ENCODE measurements around the gene PYGL. TPM values are rescaled to one million over a fixed set of nuclear protein-coding genes. Genes with fewer than 3 reads are reported as not detected.
"Not testable (repeated sequence)": the region's sequence is repeated elsewhere in the genome, so short reads cannot be mapped to it uniquely, and the experiment has no call there.

Gene PYGL
- total and polyA plus RNA-seq, 12 donors, result 2.9 to 18.6 (median 5.4) TPM

DNA sequence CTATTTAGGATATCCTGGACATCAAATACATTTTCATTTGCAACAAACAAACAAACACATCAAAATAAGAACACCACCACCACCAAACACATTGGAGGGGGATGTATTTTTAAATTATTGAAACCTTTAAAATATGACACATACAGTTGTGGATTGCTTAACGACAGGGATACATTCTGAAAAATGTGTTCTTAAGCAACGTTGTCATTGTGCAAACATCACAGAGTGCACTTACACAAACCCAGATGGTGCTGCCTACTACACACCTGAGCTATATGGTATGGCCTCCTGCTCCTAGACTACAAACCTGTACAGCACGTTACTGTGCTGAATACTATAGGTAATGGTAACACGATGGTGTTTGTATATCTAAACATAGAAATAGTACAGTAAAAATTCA, 19.4 kb downstream of the PYGL start:
- peaks cover 0 to 62% (median 6%) of the 10 kb centered on the region in 9 donors for H3K36me3 ChIP-seq
- no peak overlapping the region for H3K4me3 ChIP-seq
- TF ChIP-seq, protein P1, sequence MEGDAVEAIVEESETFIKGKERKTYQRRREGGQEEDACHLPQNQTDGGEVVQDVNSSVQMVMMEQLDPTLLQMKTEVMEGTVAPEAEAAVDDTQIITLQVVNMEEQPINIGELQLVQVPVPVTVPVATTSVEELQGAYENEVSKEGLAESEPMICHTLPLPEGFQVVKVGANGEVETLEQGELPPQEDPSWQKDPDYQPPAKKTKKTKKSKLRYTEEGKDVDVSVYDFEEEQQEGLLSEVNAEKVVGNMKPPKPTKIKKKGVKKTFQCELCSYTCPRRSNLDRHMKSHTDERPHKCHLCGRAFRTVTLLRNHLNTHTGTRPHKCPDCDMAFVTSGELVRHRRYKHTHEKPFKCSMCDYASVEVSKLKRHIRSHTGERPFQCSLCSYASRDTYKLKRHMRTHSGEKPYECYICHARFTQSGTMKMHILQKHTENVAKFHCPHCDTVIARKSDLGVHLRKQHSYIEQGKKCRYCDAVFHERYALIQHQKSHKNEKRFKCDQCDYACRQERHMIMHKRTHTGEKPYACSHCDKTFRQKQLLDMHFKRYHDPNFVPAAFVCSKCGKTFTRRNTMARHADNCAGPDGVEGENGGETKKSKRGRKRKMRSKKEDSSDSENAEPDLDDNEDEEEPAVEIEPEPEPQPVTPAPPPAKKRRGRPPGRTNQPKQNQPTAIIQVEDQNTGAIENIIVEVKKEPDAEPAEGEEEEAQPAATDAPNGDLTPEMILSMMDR (IDR thresholded peaks at IDR 0.05), result no peak
- WGBS, 2 donors, result 91 to 93% methylated on average over 4 of the region's 4 CpGs
- no peaks in the 10 kb centered on the region for H3K27me3 ChIP-seq
- intact Hi-C loops (cut with DNase I), result no loop called here
- peaks cover 0 to 38% (median 0%) of the 10 kb centered on the region in 9 donors for H3K4me1 ChIP-seq
- no peak overlapping the region for H3K27ac ChIP-seq
- ATAC-seq (no peak), DNase-seq (no peak)
- no peaks in the 10 kb centered on the region for H3K9me3 ChIP-seq

DNA sequence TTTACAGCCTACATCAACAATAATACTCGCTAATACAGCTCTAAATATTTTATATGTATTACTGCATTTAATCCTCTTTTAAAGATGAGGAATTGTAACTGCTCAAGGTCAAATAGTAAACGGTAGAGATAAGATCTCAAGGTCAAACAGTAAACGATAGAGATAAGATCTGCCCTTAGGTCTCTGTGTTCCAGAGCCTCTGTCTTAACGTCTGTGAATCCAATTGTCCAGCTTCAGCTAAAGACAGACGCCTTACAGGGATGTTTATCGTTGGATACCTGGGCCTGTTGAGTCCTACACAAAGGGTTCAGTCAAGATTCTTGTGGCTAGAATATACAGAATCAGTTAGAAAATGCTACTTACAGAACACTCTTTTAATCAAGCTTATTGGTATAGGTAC, 20.0 kb downstream of the PYGL start:
- ATAC-seq (no peak), DNase-seq (no peak)
- peaks cover 0 to 38% (median 0%) of the 10 kb centered on the region in 9 donors for H3K4me1 ChIP-seq
- 49 to 51% methylated on average over 6 of the region's 6 CpGs for WGBS, 2 donors
- H3K9me3 ChIP-seq, result no peaks in the 10 kb centered on the region
- intact Hi-C loops (cut with DNase I), result no loop called here
- H3K27ac ChIP-seq, result no peak overlapping the region
- TF ChIP-seq, protein P1 (IDR thresholded peaks at IDR 0.05), result no peak
- no peak overlapping the region for H3K4me3 ChIP-seq
- H3K27me3 ChIP-seq, result no peaks in the 10 kb centered on the region
- peaks cover 0 to 64% (median 6%) of the 10 kb centered on the region in 9 donors for H3K36me3 ChIP-seq

DNA sequence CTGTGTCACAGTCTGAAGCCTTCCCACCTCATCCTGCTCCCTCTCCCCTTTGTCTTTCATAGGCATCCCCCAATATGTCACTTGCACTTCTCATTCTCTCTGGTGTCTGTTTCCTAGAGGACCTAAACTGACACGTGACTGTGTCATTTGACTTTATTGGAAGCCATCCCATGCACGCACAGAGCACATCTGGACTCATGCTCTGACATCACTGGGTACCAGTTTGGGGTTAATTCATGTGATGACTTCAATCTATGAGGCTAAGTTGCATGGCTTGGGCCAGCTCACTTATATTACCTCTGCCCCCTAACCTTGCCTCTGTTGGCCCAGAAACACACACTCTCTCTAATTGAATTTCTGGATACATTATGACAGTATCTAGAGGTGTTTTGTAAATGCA, 21.5 kb downstream of the PYGL start:
- Histone ChIP-seq H3K9me3 (no peaks in the 10 kb centered on the region), H3K36me3 (peaks cover 0 to 79% (median 6%) of the 10 kb centered on the region in 9 donors), H3K27me3 (no peaks in the 10 kb centered on the region), H3K4me3 (no peak overlapping the region), H3K27ac (no peak overlapping the region), H3K4me1 (peaks cover 0 to 33% (median 0%) of the 10 kb centered on the region in 9 donors)
- 78 to 88% methylated on average over 2 of the region's 2 CpGs for WGBS, 2 donors
- intact Hi-C loops (cut with DNase I), result no loop called here
- TF ChIP-seq, protein P1 (IDR thresholded peaks at IDR 0.05), result no peak
- DNase-seq (no peak), ATAC-seq (no peak)

DNA sequence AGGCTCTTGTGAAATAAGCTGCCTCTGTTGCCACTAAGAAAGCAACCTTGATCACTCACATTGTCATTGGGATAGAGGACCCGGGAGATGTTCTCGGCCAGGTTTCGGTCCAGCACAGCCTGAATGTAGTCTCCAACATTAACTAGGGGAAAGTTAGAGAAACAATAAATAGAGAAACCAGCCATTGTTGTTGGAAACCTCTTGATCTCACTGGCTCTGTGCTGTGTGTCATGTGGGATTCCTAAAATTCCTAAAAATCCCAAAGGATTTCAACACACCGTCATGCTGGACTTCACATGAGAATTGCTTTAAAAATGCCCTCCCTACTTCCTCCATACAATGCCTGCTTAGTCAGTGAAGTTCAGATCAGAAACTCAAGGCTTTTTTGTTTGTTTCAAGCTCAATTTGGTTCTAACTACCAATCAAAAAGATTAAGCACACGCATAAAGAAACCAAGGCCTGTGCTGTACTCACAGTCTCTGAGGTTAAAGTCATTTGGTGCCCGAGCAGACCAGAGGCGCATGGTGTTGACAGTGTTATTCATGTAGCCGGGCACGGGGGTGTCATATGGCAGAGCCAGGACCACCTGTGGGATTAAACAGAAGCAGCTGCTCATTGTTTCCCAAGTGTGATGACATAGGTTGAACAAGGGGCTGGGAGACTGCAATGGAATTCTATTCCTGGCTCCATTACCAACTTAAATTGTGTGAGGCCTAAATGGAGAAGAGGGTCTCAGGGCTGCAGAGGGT, 23.6 kb downstream of the PYGL start:
- peaks cover 0 to 100% (median 6%) of the 10 kb centered on the region in 9 donors for H3K36me3 ChIP-seq
- H3K4me3 ChIP-seq, result no peak overlapping the region
- intact Hi-C loops (cut with DNase I), result no loop called here
- peaks cover 0 to 14% (median 0%) of the 10 kb centered on the region in 9 donors for H3K4me1 ChIP-seq
- H3K27me3 ChIP-seq, result no peaks in the 10 kb centered on the region
- ATAC-seq (peak in 2 of 8 donors; percentile 33 to 56), DNase-seq (no peak)
- H3K9me3 ChIP-seq, result no peaks in the 10 kb centered on the region
- WGBS, 2 donors, result 55 to 58% methylated on average over 9 of the region's 9 CpGs
- peak overlapping the region in 4 of 10 donors; percentile 8 to 58 (median 34) for H3K27ac ChIP-seq
- TF ChIP-seq, protein P1 (IDR thresholded peaks at IDR 0.05), result no peak

DNA sequence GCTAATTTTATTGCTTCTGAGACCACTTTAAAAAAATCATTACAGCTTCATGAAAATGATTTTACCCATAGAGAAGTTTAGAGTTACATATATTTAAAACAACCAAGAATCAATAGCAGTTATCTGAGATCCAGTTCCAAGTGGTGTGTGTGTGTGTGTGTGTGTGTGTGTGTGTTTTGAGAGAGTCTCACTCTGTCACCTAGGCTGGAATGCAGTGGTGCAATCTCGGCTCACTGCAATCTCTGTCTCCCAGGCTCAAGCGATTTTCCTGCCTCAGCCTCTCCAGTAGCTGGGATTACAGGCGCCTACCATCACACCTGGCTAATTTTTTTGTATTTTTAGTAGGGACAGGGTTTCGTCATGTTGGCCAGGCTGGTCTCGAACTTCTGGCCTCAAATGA, 24.8 kb downstream of the PYGL start:
- intact Hi-C loops (cut with DNase I); DNase-seq; H3K27ac ChIP-seq; H3K9me3 ChIP-seq; H3K27me3 ChIP-seq; H3K4me3 ChIP-seq; ATAC-seq: not testable (repeated sequence)
- peaks cover 0 to 14% (median 0%) of the 10 kb centered on the region in 9 donors for H3K4me1 ChIP-seq
- WGBS, 2 donors, result 81 to 83% methylated on average over 5 of the region's 5 CpGs
- peaks cover 0 to 100% (median 6%) of the 10 kb centered on the region in 9 donors for H3K36me3 ChIP-seq

All from heart right ventricle (tissue), 16 donors.